SKM-1 treated with dmso at 0.1 percent for 144 hours (cell line): Measurements from ENCODE around the gene MAD1L1.
"Not testable (repeated sequence)": the region's sequence is repeated elsewhere in the genome, so short reads cannot be mapped to it uniquely, and the experiment has no call there.

ENCODE experiments used
- DNase-seq: peaks from one replicate; lab custom pipeline; 2025; ENCODE audit not compliant: unreplicated experiment; lab: John Stamatoyannopoulos, UW

Gene MAD1L1

GRCh38 chr7:2180081-2180480 lies 52.7 kb downstream of the MAD1L1 start:
- no peak for DNase-seq

GRCh38 chr7:2175514-2175913 lies 57.2 kb downstream of the MAD1L1 start:
- no peak for DNase-seq

- no peak for DNase-seq
Observed at GRCh38 chr7:2175091-2175490, 57.7 kb downstream of the MAD1L1 start.

- no peak for DNase-seq
Observed at GRCh38 chr7:2173189-2173827, 59.4 kb downstream of the MAD1L1 start.

- no peak for DNase-seq
Observed at GRCh38 chr7:2172311-2173188, 60.2 kb downstream of the MAD1L1 start.

GRCh38 chr7:2171855-2172254 lies 60.9 kb downstream of the MAD1L1 start:
- DNase-seq, result no peak

GRCh38 chr7:2170576-2171521 lies 61.9 kb downstream of the MAD1L1 start:
- no peak for DNase-seq

GRCh38 chr7:2169923-2170575 lies 62.7 kb downstream of the MAD1L1 start:
- DNase-seq, result no peak

GRCh38 chr7:2168615-2169311 lies 64.0 kb downstream of the MAD1L1 start:
- no peak for DNase-seq

GRCh38 chr7:2166625-2167280 lies 66.0 kb downstream of the MAD1L1 start:
- no peak for DNase-seq

GRCh38 chr7:2165610-2166594 lies 66.8 kb downstream of the MAD1L1 start:
- DNase-seq, result no peak

- no peak for DNase-seq
Observed at GRCh38 chr7:2165239-2165609, 67.5 kb downstream of the MAD1L1 start.

GRCh38 chr7:2164646-2165045 lies 68.1 kb downstream of the MAD1L1 start:
- DNase-seq, result no peak

GRCh38 chr7:2163600-2164555 lies 68.9 kb downstream of the MAD1L1 start:
- no peak for DNase-seq

- no peak for DNase-seq
Observed at GRCh38 chr7:2162959-2163358, 69.8 kb downstream of the MAD1L1 start.

- DNase-seq, result not testable (repeated sequence)
Observed at GRCh38 chr7:2162004-2162902, 70.5 kb downstream of the MAD1L1 start.

GRCh38 chr7:2159176-2159520 lies 73.6 kb downstream of the MAD1L1 start:
- no peak for DNase-seq
